HG03103 (cell line): ENCODE measurements around the gene GCNT3.

Source experiments
- ATAC-seq: cut with Tn5 transposase; IDR thresholded peaks from one replicate; pipeline ENCODE4 v1.9.1; 2021; ENCODE audit warnings: low read depth; ENCODE audit not compliant: unreplicated experiment

Gene GCNT3

GRCh38 chr15:59611276-59612260 is at the start of gene GCNT3:
TSS of gene GCNT3 (plus strand) at chr15:59611783. CDS start at chr15:59618239, 6,456 bp downstream.
- ATAC-seq: no peak

GRCh38 chr15:59562448-59563186 is 49.0 kb upstream of the GCNT3 start:
- no peak for ATAC-seq

- no peak for ATAC-seq
Observed at GRCh38 chr15:59565299-59565698, 46.3 kb upstream of the GCNT3 start.

- ATAC-seq: no peak
Observed at GRCh38 chr15:59567324-59567723, 44.3 kb upstream of the GCNT3 start.

- no peak for ATAC-seq
Observed at GRCh38 chr15:59569477-59569876, 42.1 kb upstream of the GCNT3 start.

GRCh38 chr15:59570315-59570714 is 41.3 kb upstream of the GCNT3 start:
- ATAC-seq: no peak

- no peak for ATAC-seq
Observed at GRCh38 chr15:59571606-59572005, 40.0 kb upstream of the GCNT3 start.

- ATAC-seq: no peak
Observed at GRCh38 chr15:59583088-59583487, 28.5 kb upstream of the GCNT3 start.

- no peak for ATAC-seq
Observed at GRCh38 chr15:59587085-59587826, 24.3 kb upstream of the GCNT3 start.

- no peak for ATAC-seq
Observed at GRCh38 chr15:59590027-59590426, 21.6 kb upstream of the GCNT3 start.

- no peak for ATAC-seq
Observed at GRCh38 chr15:59591356-59591755, 20.2 kb upstream of the GCNT3 start.

GRCh38 chr15:59594493-59594942 is 17.1 kb upstream of the GCNT3 start:
- ATAC-seq: no peak

GRCh38 chr15:59594991-59595390 is 16.6 kb upstream of the GCNT3 start:
- no peak for ATAC-seq

- no peak for ATAC-seq
Observed at GRCh38 chr15:59595434-59595915, 16.1 kb upstream of the GCNT3 start.

GRCh38 chr15:59596640-59597039 is 14.9 kb upstream of the GCNT3 start:
- ATAC-seq: no peak

GRCh38 chr15:59598461-59598860 is 13.1 kb upstream of the GCNT3 start:
- no peak for ATAC-seq

GRCh38 chr15:59605994-59606393 is 5.6 kb upstream of the GCNT3 start:
- no peak for ATAC-seq

- ATAC-seq: no peak
Observed at GRCh38 chr15:59609730-59610712, 1.6 kb upstream of the GCNT3 start.

GRCh38 chr15:59614153-59614552 is 2.6 kb downstream of the GCNT3 start:
- ATAC-seq: no peak
